HUES48 (cell line): Measurements from ENCODE around the gene RNF112.
A peak's percentile ranks its signal among the peaks of the same experiment; 100 is the strongest.

Experiments used
- H3K27ac ChIP-seq: one replicate; pipeline ENCODE4 v1.7.0; 2013; ENCODE audit warnings: low read depth, low read length, inconsistent platforms
- H3K27me3 ChIP-seq: 2 replicates; pipeline ENCODE4 v1.6.1; 2013; ENCODE audit warnings: mild to moderate bottlenecking, low read length; ENCODE audit not compliant: control insufficient read depth, insufficient read depth
- H3K36me3 ChIP-seq: 2 replicates; pipeline ENCODE4 v1.6.1; 2013; ENCODE audit warnings: low read length; ENCODE audit not compliant: control insufficient read depth, insufficient read depth
- H3K4me1 ChIP-seq: 2 replicates; pipeline ENCODE4 v1.6.1; 2013; ENCODE audit warnings: mild to moderate bottlenecking, low read length; ENCODE audit not compliant: control insufficient read depth, insufficient read depth
- H3K4me3 ChIP-seq: 2 replicates; pipeline ENCODE4 v1.5.1; 2013; ENCODE audit warnings: mild to moderate bottlenecking, low read depth, low read length
- H3K9ac ChIP-seq: 2 replicates; pipeline ENCODE4 v1.6.1; 2013; ENCODE audit warnings: mild to moderate bottlenecking, low read depth, low read length, moderate library complexity
- H3K9me3 ChIP-seq: 2 replicates; pipeline ENCODE4 v1.6.1; 2013; ENCODE audit warnings: low read length; ENCODE audit not compliant: control insufficient read depth, insufficient read depth

Gene RNF112

DNA sequence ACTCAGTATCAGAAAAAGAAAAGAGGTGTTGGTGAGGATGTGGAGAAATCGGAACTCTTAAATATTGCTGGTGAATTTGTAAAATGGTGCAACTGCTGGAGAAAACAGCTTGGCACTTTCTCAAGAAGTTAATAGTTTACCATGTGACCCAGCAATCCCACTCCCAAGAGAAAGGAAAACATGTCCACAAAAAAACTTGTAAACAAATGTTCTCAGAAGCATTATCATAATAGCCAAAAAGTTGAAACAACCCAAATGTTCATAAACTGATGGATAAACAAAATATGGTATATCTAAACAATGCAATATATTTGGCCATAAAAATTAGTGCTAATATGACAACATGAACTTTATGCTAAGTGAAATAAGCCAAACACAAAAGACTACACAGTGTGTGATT, 35.3 kb upstream of the RNF112 start:
- Histone ChIP-seq H3K36me3 (peaks cover 15% of the 10 kb centered on the region), H3K27ac (no peak overlapping the region), H3K4me3 (no peak overlapping the region), H3K9me3 (no peaks in the 10 kb centered on the region), H3K27me3 (no peaks in the 10 kb centered on the region), H3K9ac (no peak overlapping the region), H3K4me1 (peaks cover 3% of the 10 kb centered on the region; the same call in 1 of the 2 replicates)

DNA sequence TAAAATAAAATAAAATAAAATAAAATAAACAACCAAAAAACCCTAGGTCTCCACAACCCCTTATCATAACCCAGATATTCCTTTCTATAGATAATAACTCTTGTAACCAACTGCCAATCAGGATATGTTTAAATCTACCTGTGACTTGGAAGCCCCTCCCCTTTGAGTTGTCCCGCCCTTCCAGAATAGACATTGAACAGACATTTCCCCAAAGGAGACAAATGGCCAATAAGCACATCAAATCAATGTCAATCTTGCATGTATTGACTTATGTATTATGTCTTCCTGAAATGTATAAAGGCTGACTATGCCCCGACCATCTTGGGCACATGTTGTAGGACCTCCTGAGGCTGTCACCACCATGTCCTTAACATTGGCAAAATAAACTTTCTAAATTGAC, 34.2 kb upstream of the RNF112 start:
- peaks cover 26% of the 10 kb centered on the region for H3K36me3 ChIP-seq
- no peak overlapping the region for H3K9ac ChIP-seq
- no peaks in the 10 kb centered on the region for H3K9me3 ChIP-seq
- H3K4me3 ChIP-seq = peak overlapping the region; percentile 78
- H3K4me1 ChIP-seq = peaks cover 3% of the 10 kb centered on the region; the same call in 1 of the 2 replicates
- peak overlapping the region; percentile 97 for H3K27ac ChIP-seq
- H3K27me3 ChIP-seq = no peaks in the 10 kb centered on the region

DNA sequence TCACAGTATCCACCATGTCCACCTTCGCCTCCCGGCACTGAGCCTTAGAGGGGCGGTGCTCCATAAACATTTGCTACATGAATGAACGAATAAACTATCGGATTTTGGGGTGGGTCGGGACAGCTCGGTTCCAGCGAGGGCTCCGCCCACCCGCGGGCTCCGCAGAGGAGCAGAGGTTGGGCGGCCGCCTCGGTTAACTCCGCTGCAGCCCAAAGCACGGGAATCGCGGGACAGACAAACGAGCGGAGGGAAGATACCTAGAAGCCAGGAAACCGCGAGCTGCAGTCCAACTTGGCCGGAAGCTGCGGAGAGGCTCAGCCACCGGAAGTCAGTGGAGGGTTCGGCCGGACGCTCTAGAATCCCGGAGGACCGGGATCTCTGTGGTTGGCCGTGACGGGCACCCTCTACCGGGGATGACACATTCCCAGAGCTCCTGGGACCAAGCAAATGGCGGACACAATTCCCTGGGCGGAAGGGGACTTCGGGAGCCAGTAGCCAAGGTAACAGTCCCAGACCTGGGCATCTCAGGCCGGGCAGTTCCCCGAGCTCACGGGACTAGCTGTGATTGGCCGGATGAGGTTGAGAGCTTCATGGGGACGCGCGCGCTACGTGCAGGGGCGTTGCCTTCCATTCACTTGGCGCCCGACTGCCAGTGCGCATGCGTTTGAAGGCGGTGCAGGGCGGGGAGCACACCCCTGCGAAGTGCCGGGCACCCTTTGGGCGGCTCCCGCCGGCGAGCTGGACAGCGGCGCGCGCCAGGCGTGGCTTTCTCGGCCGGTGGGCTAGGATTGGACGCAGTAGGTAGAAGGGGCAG, 33.2 kb upstream of the RNF112 start:
- peaks cover 3% of the 10 kb centered on the region; the same call in 1 of the 2 replicates for H3K4me1 ChIP-seq
- peak overlapping the region; percentile 78 for H3K4me3 ChIP-seq
- H3K27me3 ChIP-seq = no peaks in the 10 kb centered on the region
- peak overlapping the region; percentile 97 for H3K27ac ChIP-seq
- H3K9ac ChIP-seq = peak overlapping the region; percentile 66
- peaks cover 34% of the 10 kb centered on the region for H3K36me3 ChIP-seq
- H3K9me3 ChIP-seq = no peaks in the 10 kb centered on the region

DNA sequence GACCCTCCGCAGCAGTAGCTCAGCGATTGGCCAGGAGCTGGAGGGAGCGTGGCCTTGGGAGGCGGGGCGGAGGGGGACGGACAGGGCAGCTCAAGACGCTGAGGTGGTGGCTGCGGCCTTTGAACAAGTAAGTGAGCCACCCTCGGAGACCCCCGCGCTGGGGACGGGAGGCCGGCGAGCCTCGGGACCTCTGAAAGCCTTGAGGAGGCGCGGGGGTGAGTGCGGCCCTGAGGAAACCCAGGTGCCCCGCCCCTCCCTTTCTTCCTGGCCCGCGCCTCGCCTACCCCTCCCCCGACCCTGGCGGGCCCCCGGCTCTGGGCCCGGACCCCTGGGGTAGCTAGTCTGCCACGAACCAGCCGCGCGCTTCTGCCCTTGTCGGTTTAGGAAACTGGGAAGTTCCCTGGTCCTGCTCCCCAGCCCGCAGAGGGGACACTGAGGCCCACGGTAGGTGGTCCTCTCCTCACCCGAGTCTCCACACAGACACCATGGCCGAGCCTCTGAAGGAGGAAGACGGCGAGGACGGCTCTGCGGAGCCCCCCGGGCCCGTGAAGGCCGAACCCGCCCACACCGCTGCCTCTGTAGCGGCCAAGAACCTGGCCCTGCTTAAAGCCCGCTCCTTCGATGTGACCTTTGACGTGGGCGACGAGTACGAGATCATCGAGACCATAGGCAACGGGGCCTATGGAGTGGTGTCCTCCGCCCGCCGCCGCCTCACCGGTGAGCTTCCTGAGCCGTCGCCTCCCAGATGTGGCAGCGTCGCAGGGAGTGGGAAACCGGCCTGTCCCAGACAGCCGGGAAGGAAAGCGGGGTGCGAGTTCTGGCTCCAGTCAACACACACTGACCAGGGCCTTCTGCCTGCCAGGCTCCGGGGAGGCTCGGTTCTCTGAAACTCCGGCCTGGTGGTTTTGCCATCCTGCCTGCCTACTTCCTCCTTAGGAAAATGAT, 32.3 kb upstream of the RNF112 start, which contains the start of gene MAPK7:
Gene MAPK7, plus strand, starts transcription at position 83 of the 945 bp plus-strand sequence. Its CDS starts 403 bp downstream, at position 486.
- H3K9me3 ChIP-seq = no peaks in the 10 kb centered on the region
- H3K9ac ChIP-seq = peak within 1 kb of the TSS; percentile 68
- peak within 1 kb of the TSS; percentile 97 for H3K27ac ChIP-seq
- H3K27me3 ChIP-seq = no peaks in the 10 kb centered on the region
- peaks cover 3% of the 10 kb centered on the region; the same call in 1 of the 2 replicates for H3K4me1 ChIP-seq
- peaks cover 43% of the 10 kb centered on the region for H3K36me3 ChIP-seq
- H3K4me3 ChIP-seq = peak within 1 kb of the TSS; percentile 78

DNA sequence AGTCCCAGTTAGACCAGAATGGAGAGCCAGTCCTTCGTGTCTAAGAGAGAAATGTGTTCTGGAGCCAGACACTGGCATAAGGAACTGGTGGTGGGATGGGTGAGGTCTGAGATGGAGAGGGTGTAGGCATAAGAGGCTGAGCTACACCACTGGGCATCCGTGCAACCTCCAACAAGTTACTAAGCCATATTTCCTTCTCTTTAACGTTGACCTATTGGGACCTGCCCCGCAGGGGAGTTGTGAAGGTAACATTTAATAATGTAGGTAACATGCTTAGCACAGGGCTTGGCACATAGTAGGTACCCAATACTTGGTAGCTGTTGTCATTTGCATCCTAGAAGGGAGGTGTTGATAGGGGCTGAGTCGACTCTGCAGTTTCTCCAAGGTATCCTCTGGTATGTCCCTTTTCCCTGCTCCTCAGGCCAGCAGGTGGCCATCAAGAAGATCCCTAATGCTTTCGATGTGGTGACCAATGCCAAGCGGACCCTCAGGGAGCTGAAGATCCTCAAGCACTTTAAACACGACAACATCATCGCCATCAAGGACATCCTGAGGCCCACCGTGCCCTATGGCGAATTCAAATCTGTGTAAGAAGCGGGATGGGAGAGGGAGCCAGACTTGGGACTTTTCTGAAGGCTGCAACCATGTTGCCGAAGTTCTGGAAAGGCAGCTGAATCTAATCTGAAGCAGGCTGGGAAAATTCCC, 31.5 kb upstream of the RNF112 start:
- Histone ChIP-seq H3K27ac (no peak overlapping the region), H3K9ac (no peak overlapping the region), H3K36me3 (peaks cover 52% of the 10 kb centered on the region)

DNA sequence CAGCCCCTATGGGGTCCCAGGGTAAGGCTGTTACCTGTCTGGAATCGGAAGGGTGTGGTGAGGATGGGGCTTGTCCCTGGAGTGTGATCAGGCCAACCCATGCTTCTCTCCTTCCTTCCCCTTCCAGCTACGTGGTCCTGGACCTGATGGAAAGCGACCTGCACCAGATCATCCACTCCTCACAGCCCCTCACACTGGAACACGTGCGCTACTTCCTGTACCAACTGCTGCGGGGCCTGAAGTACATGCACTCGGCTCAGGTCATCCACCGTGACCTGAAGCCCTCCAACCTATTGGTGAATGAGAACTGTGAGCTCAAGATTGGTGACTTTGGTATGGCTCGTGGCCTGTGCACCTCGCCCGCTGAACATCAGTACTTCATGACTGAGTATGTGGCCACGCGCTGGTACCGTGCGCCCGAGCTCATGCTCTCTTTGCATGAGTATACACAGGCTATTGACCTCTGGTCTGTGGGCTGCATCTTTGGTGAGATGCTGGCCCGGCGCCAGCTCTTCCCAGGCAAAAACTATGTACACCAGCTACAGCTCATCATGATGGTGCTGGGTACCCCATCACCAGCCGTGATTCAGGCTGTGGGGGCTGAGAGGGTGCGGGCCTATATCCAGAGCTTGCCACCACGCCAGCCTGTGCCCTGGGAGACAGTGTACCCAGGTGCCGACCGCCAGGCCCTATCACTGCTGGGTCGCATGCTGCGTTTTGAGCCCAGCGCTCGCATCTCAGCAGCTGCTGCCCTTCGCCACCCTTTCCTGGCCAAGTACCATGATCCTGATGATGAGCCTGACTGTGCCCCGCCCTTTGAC, 30.3 kb upstream of the RNF112 start:
- Histone ChIP-seq H3K27ac (no peak overlapping the region), H3K4me1 (peaks cover 3% of the 10 kb centered on the region; the same call in 1 of the 2 replicates), H3K36me3 (peaks cover 63% of the 10 kb centered on the region), H3K27me3 (no peaks in the 10 kb centered on the region), H3K9me3 (no peaks in the 10 kb centered on the region), H3K9ac (no peak overlapping the region), H3K4me3 (no peak overlapping the region)

More for the DNA sequence above, 31.5 kb upstream of the RNF112 start:
- Histone ChIP-seq H3K4me1 (peaks cover 3% of the 10 kb centered on the region; the same call in 1 of the 2 replicates), H3K4me3 (peak overlapping the region; percentile 78), H3K9me3 (no peaks in the 10 kb centered on the region), H3K27me3 (no peaks in the 10 kb centered on the region)

DNA sequence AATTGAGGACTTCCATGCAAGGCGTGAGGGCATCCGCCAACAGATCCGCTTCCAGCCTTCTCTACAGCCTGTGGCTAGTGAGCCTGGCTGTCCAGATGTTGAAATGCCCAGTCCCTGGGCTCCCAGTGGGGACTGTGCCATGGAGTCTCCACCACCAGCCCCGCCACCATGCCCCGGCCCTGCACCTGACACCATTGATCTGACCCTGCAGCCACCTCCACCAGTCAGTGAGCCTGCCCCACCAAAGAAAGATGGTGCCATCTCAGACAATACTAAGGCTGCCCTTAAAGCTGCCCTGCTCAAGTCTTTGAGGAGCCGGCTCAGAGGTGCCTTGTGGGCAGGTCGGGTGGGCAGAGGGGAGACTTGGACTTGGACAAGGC, 29.7 kb upstream of the RNF112 start:
- no peaks in the 10 kb centered on the region for H3K9me3 ChIP-seq
- H3K27ac ChIP-seq = no peak overlapping the region
- peaks cover 8% of the 10 kb centered on the region; the same call in 1 of the 2 replicates for H3K4me1 ChIP-seq
- H3K4me3 ChIP-seq = no peak overlapping the region
- H3K9ac ChIP-seq = no peak overlapping the region
- peaks cover 63% of the 10 kb centered on the region for H3K36me3 ChIP-seq
- H3K27me3 ChIP-seq = no peaks in the 10 kb centered on the region

DNA sequence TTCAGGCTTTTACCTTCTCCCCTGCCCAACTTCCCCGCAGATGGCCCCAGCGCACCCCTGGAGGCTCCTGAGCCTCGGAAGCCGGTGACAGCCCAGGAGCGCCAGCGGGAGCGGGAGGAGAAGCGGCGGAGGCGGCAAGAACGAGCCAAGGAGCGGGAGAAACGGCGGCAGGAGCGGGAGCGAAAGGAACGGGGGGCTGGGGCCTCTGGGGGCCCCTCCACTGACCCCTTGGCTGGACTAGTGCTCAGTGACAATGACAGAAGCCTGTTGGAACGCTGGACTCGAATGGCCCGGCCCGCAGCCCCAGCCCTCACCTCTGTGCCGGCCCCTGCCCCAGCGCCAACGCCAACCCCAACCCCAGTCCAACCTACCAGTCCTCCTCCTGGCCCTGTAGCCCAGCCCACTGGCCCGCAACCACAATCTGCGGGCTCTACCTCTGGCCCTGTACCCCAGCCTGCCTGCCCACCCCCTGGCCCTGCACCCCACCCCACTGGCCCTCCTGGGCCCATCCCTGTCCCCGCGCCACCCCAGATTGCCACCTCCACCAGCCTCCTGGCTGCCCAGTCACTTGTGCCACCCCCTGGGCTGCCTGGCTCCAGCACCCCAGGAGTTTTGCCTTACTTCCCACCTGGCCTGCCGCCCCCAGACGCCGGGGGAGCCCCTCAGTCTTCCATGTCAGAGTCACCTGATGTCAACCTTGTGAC, 29.1 kb upstream of the RNF112 start:
- Histone ChIP-seq H3K9me3 (no peaks in the 10 kb centered on the region), H3K4me1 (peaks cover 10% of the 10 kb centered on the region), H3K36me3 (peaks cover 63% of the 10 kb centered on the region), H3K27ac (no peak overlapping the region), H3K4me3 (no peak overlapping the region), H3K9ac (no peak overlapping the region), H3K27me3 (no peaks in the 10 kb centered on the region)

DNA sequence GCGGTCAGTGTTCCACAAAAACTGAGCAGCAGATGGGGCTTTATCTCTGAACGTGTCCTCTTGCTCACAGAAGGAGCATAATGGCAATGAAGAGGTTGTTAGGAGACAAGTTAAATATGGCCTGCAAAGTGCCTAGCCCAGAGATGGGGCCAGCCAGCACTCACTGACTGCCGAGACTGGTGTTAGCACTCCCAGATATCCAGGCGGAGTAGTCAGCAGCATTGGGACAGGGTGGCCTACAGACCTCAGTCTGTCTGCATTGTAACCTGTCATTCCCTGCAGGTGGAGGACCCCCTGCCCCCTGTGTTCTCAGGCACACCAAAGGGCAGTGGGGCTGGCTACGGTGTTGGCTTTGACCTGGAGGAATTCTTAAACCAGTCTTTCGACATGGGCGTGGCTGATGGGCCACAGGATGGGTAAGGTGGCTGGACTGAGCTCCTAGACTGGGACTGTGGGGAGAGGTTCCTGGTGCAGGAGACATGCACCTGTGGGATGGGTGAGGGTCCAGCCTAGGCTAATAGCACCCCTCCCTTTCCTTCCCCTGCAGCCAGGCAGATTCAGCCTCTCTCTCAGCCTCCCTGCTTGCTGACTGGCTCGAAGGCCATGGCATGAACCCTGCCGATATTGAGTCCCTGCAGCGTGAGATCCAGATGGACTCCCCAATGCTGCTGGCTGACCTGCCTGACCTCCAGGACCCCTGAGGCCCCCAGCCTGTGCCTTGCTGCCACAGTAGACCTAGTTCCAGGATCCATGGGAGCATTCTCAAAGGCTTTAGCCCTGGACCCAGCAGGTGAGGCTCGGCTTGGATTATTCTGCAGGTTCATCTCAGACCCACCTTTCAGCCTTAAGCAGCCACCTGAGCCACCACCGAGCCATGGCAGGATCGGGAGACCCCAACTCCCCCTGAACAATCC, 28.2 kb upstream of the RNF112 start:
- Histone ChIP-seq H3K27ac (no peak overlapping the region), H3K36me3 (peaks cover 63% of the 10 kb centered on the region)

More for the DNA sequence above, 28.2 kb upstream of the RNF112 start:
- H3K4me3 ChIP-seq = no peak overlapping the region
- no peaks in the 10 kb centered on the region for H3K27me3 ChIP-seq
- no peak overlapping the region for H3K9ac ChIP-seq
- H3K4me1 ChIP-seq = peaks cover 13% of the 10 kb centered on the region
- no peaks in the 10 kb centered on the region for H3K9me3 ChIP-seq
